ENCODE results near the gene ZNF154.
A peak's percentile ranks its signal among the peaks of the same experiment; 100 is the strongest.
"Not testable (repeated sequence)": the region's sequence is repeated elsewhere in the genome, so short reads cannot be mapped to it uniquely, and the experiment has no call there.

Gene ZNF154

DNA sequence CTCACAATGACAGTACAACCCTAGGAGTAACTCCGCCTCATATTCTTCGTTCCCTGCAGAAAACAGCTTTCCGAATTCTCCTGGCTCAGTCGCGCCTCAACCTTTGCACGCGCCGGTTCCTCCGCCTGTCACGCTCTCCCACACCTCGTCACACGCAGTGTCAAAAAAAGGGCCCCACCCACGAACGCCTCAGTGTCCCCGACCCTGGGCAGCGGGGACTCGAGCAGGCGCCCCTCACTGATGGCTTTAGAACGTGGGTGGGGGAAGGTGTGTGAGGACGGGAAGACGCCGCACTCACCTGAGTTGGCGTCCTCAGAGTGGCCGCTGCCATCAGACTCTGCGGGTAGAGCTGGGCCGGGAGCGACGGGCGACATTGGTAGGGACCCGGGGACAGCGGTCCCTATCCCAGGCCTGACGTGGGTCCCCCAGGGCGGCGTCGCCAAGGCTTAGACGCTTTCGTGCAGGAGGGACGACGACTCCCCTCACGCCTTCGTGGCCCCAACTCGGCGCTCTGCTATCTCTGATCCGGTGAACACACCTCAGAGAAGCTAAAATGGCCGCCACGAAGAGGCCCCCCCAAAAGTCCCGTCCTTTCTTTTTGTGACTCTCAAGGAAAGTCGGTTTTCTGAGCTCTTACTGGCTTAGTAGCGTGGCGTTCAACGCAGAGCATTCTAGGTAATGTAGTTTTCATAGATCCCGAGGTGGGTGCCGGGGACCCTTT lies at the start of gene ZNF154:
TSS of gene ZNF154 (minus strand) at position 564 of the 721 bp plus-strand sequence. CDS start at position 331, 233 bp downstream.
- DNase-seq = no peak

DNA sequence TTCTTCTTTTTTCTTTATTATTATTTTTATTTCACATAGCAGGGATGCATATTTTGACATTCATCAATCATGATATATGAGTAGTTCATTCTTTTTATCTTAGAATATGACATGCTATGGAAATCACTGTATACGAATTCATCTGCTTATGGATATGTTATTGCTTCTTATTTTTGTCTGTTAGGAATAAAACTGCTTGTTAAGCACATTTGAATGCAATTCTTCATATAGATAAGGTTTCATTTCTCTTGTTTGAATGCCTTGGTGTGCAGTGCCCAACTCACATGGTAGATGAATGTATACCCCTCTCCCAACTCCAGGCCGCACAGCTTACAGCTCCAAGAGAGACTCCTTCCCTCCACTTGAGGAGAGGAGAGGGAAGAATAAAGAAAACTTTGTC lies 48.9 kb upstream of the ZNF154 start:
- DNase-seq = no peak

DNA sequence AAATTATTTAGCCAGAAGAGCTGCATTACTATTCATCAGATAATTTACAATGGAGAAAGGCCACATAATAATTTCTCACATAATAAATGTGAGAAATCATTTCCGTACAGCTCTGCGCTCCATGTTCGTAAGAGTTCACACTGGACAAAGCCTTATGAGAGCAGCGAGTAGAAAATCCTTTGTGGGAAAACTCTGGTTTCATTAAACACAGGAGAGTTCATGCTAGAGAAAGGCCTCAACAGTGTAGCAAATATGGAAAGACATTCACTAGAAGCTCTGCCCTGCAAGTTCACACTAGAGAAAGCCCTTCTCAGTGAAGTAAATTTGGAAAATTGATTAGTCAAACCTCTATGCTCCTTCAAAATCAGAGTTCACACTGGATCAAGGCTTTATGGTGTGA lies 46.0 kb upstream of the ZNF154 start:
- DNase-seq = no peak

GRCh38 chr19:57754091-57754673 lies 45.2 kb upstream of the ZNF154 start:
- no peak for DNase-seq

DNA sequence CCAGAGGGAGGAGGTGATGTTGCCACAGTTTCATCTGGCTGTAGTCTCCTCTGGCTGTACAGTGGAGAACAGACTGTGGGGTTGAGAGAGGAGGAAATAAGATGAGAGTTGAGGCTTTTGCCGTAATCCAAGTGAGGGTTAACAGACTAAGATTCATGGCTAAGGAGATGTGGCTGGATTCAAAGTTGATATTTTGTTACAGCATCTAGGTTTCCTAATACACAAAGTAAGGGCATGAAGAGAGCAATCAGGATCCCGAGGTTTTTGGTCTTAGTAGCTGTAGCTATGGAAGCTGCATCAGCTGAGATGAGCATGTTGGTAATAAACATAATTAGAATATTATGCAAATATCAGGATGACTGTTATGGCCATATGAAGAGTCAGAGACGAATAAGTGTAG lies 39.0 kb upstream of the ZNF154 start:
- DNase-seq = no peak

- no peak for DNase-seq
Measured at GRCh38 chr19:57747472-57747807, 38.4 kb upstream of the ZNF154 start.

DNA sequence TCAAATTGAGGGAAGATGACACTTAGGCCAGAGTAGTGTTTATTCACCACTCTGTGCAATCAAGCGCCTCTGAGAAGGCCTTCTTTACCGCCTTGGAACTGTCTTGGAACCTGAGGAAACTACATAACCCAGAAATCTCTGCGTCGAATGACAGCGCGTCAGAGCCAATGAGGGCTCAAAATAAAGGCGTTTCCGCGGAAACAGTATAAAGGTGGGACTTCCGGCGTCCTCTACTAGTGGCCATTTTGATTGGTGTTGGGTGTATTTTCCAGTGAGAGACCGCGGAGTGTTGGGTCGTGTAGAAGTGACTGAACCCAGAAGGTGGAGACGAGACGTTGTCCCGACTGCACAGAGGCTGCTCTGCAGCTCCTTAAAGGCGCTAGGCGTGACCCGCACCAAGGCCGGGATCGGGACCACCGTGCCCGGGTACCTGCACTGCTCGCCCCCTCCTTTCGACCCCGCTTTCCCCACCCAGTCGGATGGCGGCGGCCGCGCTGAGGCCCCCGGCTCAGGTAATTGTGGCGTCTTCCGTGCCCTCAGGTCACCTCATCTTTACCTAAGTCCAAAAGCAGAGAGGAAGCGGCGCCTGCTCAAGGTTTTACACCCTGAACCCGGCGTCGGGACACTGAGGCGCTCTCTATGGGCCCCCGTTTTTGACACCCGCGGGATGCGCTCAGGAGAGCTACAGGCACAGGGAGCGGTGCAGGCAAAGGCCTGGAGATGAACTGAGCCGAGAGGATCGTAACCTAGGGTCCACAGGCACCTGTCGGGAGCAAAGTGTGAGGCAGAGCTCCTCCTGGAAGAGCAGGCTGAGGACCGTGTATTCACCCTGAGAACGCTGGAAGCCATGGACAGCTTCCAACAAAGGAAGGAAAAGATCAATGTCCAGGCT lies 37.8 kb upstream of the ZNF154 start, which contains the start of gene ZNF776:
TSS of gene ZNF776 (plus strand) at position 236 of the 892 bp plus-strand sequence. CDS start at position 480, 244 bp downstream.
- DNase-seq = peak; percentile 78

DNA sequence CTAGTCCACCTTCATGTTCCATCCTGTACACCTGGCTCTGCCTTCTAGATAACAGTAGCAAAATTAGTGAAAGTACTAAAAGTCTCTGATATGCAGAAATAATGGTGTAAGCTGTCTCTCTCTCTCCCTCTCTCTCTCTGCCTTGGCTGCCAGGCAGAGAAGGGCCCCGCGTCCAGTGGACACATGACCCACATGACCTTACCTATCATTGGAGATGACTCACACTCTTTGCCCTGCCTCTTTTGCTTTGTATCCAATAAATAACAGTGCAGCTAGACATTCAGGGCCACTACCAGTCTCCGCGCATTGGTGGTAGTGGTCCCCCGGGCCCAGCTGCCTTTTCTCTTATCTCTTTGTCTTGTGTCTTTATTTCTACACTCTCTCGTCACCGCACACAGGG lies 29.8 kb upstream of the ZNF154 start:
- not testable (repeated sequence) for DNase-seq

- not testable (repeated sequence) for DNase-seq
Measured at GRCh38 chr19:57738320-57738719, 29.3 kb upstream of the ZNF154 start.

- DNase-seq = no peak
Measured at GRCh38 chr19:57720878-57721277, 11.9 kb upstream of the ZNF154 start.

- no peak for DNase-seq
Measured at GRCh38 chr19:57719901-57720519, 11.0 kb upstream of the ZNF154 start.

- no peak for DNase-seq
Measured at GRCh38 chr19:57719424-57719823, 10.4 kb upstream of the ZNF154 start.

DNA sequence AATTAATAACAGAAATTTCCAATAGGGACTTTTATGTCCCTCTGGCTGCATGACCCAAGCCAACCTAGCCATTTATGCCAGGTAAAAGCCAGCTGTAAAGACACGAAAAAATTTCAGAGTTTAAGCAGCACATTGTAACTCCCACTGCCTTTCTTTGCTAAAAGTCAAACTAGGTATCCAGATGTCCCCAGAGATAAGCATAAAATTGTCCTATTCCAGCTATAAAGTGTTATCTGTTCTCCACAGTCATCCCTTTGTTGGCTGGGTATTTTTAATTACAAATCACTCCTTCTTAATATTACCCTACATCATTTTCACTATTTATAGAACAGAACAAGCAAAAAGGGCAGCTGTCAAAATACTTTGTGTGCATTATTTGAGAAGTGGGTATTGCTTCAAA lies 3.2 kb upstream of the ZNF154 start:
- DNase-seq = no peak

- no peak for DNase-seq
Measured at GRCh38 chr19:57709616-57710015, 612 bp upstream of the ZNF154 start.

- DNase-seq = no peak
Measured at GRCh38 chr19:57706346-57706745, 2.7 kb downstream of the ZNF154 start.

- DNase-seq = no peak
Measured at GRCh38 chr19:57701625-57702024, 7.4 kb downstream of the ZNF154 start.

DNA sequence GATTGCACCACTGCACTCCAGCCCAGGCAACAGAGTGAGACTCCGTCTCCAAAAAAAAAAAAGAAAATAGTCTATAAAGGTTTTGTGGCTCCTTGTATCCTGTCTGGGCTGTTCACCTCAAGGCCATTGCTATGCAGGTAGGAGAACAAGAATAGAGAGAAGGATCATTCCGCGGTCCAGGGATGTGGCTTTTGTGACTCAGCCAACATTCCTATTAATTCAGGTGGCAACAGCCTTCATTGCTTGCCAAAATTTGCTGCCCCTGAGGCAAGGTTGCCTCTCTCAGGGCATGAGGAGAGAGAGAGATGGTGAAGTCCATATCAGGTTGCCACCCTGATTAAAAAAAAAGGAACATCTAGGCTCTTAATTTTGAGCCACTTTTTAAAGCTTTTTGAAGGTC lies 19.3 kb downstream of the ZNF154 start:
- DNase-seq = no peak

- DNase-seq = no peak
Measured at GRCh38 chr19:57688011-57688763, 20.8 kb downstream of the ZNF154 start.

DNA sequence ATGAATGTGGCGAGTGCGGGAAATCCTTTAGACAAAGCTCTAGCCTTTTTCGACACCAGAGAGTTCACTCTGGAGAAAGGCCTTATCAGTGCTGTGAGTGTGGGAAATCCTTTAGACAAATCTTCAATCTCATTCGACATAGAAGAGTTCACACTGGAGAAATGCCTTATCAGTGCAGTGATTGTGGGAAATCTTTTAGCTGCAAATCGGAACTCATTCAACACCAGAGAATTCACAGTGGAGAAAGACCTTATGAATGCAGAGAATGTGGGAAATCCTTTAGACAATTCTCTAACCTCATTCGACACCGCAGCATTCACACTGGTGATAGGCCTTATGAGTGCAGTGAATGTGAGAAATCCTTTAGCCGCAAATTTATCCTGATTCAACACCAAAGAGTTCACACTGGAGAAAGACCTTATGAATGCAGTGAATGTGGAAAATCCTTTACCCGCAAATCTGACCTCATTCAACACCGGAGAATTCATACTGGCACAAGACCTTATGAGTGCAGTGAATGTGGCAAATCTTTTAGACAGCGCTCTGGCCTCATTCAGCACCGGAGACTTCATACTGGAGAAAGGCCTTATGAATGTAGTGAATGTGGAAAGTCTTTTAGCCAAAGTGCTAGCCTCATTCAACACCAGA lies 21.5 kb downstream of the ZNF154 start:
- no peak for DNase-seq

- no peak for DNase-seq
Measured at GRCh38 chr19:57686727-57687126, 22.3 kb downstream of the ZNF154 start.

GRCh38 chr19:57682226-57682766 lies 26.7 kb downstream of the ZNF154 start:
- DNase-seq = no peak

- no peak for DNase-seq
Measured at GRCh38 chr19:57675881-57676280, 33.1 kb downstream of the ZNF154 start.

Data from NCI-H1436 treated with DMSO at 0.1 percent for 48 hours (cell line).